KMS-11 (cell line): ENCODE measurements around the gene POU2F1.

Experiments
- H2AFZ ChIP-seq: fragments of 200-600 bp; sonication (generic); 2 replicates; pipeline ENCODE4 v1.6.1; 2016; ENCODE audit warnings: antibody characterized with exemption, mixed run types, low read depth
- H3K27ac ChIP-seq: fragments of 200-600 bp; sonication (generic); 2 replicates; pipeline ENCODE4 v1.6.1; 2016; ENCODE audit warnings: mild to moderate bottlenecking, mixed run types
- H3K27me3 ChIP-seq: fragments of 200-600 bp; sonication (generic); 2 replicates; pipeline ENCODE4 v1.6.1; 2017; ENCODE audit warnings: mild to moderate bottlenecking, low read depth, mixed run types, moderate library complexity; ENCODE audit not compliant: insufficient read depth
- H3K36me3 ChIP-seq: fragments of 200-600 bp; sonication (generic); 2 replicates; pipeline ENCODE4 v1.6.1; 2017; ENCODE audit warnings: mild to moderate bottlenecking, mixed run types; ENCODE audit not compliant: insufficient read depth
- H3K4me1 ChIP-seq: fragments of 200-600 bp; sonication (generic); 2 replicates; pipeline ENCODE4 v1.6.1; 2016; ENCODE audit warnings: mild to moderate bottlenecking, low read depth, mixed run types; ENCODE audit not compliant: poor library complexity, severe bottlenecking
- H3K4me2 ChIP-seq: fragments of 200-600 bp; sonication (generic); 2 replicates; pipeline ENCODE4 v1.7.0; 2016; ENCODE audit warnings: mild to moderate bottlenecking, mixed run types
- H3K4me3 ChIP-seq: fragments of 200-600 bp; sonication (generic); IDR thresholded peaks from 2 replicates; pipeline ENCODE4 v1.6.1; 2017; ENCODE audit warnings: low read depth, low read length, mixed read lengths; ENCODE audit not compliant: insufficient read depth
- H3K79me2 ChIP-seq: fragments of 200-600 bp; sonication (generic); 2 replicates; pipeline ENCODE4 v1.6.1; 2016; ENCODE audit warnings: low read depth, mixed run types; ENCODE audit not compliant: insufficient read depth
- H3K9ac ChIP-seq: fragments of 200-600 bp; sonication (generic); 2 replicates; pipeline ENCODE4 v1.6.1; 2016; ENCODE audit warnings: mild to moderate bottlenecking, mixed run types
- H4K20me1 ChIP-seq: fragments of 200-600 bp; sonication (generic); 2 replicates; pipeline ENCODE4 v1.6.1; 2016; ENCODE audit warnings: mild to moderate bottlenecking, mixed run types; ENCODE audit not compliant: insufficient read depth
- CTCF ChIP-seq: fragments of 200-600 bp; sonication (generic); conservative IDR thresholded peaks from 2 replicates; pipeline ENCODE4 v1.6.1; 2017; ENCODE audit warnings: low read depth, mild to moderate bottlenecking, antibody characterized with exemption, low read length, moderate library complexity, mixed read lengths

The POU2F1 gene

DNA sequence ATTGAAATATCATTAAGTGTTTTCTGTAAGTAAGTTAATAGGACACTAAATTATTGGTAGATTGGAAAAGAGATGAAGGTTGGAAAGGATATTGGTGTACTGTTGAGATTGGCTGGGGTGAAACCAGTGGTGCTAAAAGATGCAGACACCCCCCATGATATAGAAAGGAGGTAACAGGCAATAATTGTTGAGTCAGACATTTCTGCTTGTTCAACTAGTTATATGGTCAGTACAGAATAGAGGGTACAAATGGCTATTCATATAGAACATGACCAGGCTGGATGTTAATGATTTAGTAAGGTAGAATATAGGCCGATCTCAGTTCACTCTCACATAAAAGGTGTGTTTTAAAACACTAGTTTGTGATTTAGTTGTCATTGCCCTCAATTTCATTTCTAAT is 104.5 kb downstream of the POU2F1 start:
- Histone ChIP-seq H3K4me2 (no peak overlapping the region), H4K20me1 (no peaks in the 10 kb centered on the region), H3K27me3 (no peaks in the 10 kb centered on the region), H3K79me2 (no peaks in the 10 kb centered on the region), H3K4me1 (no peaks in the 10 kb centered on the region), H3K27ac (no peak overlapping the region), H2AFZ (no peak overlapping the region), H3K9ac (no peak overlapping the region), H3K36me3 (no peaks in the 10 kb centered on the region), H3K4me3 (no peak overlapping the region)
- no peak for TF ChIP-seq CTCF

- H3K79me2 ChIP-seq: no peaks in the 10 kb centered on the region
- H3K4me2 ChIP-seq: no peak overlapping the region
- no peak overlapping the region for H3K4me3 ChIP-seq
- no peak overlapping the region for H3K9ac ChIP-seq
- no peak overlapping the region for H3K27ac ChIP-seq
- H3K4me1 ChIP-seq: peaks cover 7% of the 10 kb centered on the region
- H2AFZ ChIP-seq: no peak overlapping the region
- H4K20me1 ChIP-seq: no peaks in the 10 kb centered on the region
- no peaks in the 10 kb centered on the region for H3K27me3 ChIP-seq
- no peaks in the 10 kb centered on the region for H3K36me3 ChIP-seq
- no peak for TF ChIP-seq CTCF
These were observed 107.7 kb downstream of the POU2F1 start for GRCh38 chr1:167328306-167328815.

GRCh38 chr1:167328816-167329483 is 108.3 kb downstream of the POU2F1 start:
- Histone ChIP-seq H3K4me1 (peaks cover 7% of the 10 kb centered on the region), H2AFZ (no peak overlapping the region), H3K4me3 (no peak overlapping the region), H4K20me1 (no peaks in the 10 kb centered on the region), H3K79me2 (no peaks in the 10 kb centered on the region), H3K27ac (no peak overlapping the region), H3K27me3 (no peaks in the 10 kb centered on the region), H3K4me2 (no peak overlapping the region), H3K9ac (no peak overlapping the region), H3K36me3 (no peaks in the 10 kb centered on the region)
- no peak for TF ChIP-seq CTCF

DNA sequence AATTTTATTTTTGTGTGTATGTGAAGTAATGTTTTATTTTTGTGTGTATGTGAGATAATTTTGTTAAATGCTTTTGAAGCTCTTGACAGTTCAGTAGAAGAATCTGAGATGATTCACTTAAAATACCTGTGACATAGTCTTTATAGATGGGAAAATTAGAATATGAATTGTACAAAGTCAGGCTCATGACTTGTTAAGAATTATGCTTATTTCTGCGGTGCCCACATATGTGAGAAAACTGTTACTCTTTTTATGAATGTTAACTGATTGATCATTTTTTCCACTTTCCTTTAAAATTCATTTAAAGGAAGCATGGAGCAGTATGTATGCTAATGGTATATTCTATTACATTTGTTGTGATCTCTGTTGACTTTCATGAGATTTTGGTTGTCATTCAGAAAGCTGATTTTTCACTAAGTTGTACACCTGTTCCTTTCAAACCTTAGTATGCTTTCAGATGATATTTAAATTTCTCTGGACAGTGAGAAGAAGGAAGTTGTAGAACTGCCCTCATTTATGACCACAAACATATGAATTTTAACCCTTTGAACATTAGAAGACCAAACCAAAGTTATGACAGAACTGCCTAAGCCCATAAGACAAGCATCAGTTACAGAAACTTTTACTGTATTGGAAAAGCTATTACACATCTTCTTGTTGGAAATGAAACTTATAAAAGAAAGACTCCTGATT is 110.1 kb downstream of the POU2F1 start:
- Histone ChIP-seq H3K27ac (no peak overlapping the region), H3K9ac (no peak overlapping the region), H3K36me3 (no peaks in the 10 kb centered on the region), H4K20me1 (no peaks in the 10 kb centered on the region), H3K4me2 (no peak overlapping the region), H3K4me3 (no peak overlapping the region), H2AFZ (no peak overlapping the region), H3K79me2 (no peaks in the 10 kb centered on the region), H3K27me3 (no peaks in the 10 kb centered on the region), H3K4me1 (peaks cover 7% of the 10 kb centered on the region)
- no peak for TF ChIP-seq CTCF
